Sigmoid colon (tissue), 4 donors: Measurements from ENCODE around the gene GPR4.

ENCODE experiments used
- CTCF ChIP-seq, 4 experiments: fragments of 450-650 bp in 3 of 4; fragments of 200-600 bp in 1 of 4; IDR thresholded peaks; one replicate each; pipeline ENCODE4 v1.5.1; 2016 to 2019; ENCODE audit warnings: antibody characterized with exemption in 4 of 4, mild to moderate bottlenecking in 3 of 4, moderate library complexity in 2 of 4
- EP300 ChIP-seq, 4 donors: sonication (generic); formaldehyde crosslinking; IDR thresholded peaks; one replicate each; pipeline ENCODE4 v1.6.1; 2017; ENCODE audit warnings: antibody characterized with exemption in 4 of 4
- POLR2A ChIP-seq, 2 donors: fragments of 450-650 bp; IDR thresholded peaks; one replicate each; pipeline ENCODE4 v1.6.1; 2016; ENCODE audit warnings: antibody characterized with exemption in 2 of 2, mild to moderate bottlenecking in 2 of 2, moderate library complexity in 2 of 2
- POLR2AphosphoS5 ChIP-seq, 4 donors: sonication (generic); formaldehyde crosslinking; IDR thresholded peaks; one replicate each; pipeline ENCODE4 v1.6.1; 2017; ENCODE audit warnings: antibody characterized with exemption in 4 of 4

GRCh38 chr19:45637890-45638667 lies 36.1 kb upstream of the GPR4 start:
- TF ChIP-seq CTCF (IDR thresholded peaks at IDR 0.05) (no peak), POLR2AphosphoS5 (IDR thresholded peaks at IDR 0.05) (no peak), POLR2A (IDR thresholded peaks at IDR 0.05) (no peak), EP300 (IDR thresholded peaks at IDR 0.05) (no peak)
